MM.1S (cell line): Measurements from ENCODE around the gene ESCO1.

Source experiments
- CTCF ChIP-seq: fragments of 300-600 bp; sonication (generic); IDR thresholded peaks from 2 replicates; pipeline ENCODE4 v1.5.1; 2016; ENCODE audit warnings: antibody characterized with exemption, low read length, mixed read lengths
- EZH2 ChIP-seq: fragments of 300-600 bp; sonication (generic); optimal IDR thresholded peaks from 2 replicates; pipeline ENCODE3; 2017; ENCODE audit warnings: low read depth, mild to moderate bottlenecking, antibody characterized with exemption, low read length, mixed read lengths
- EZH2phosphoT487 ChIP-seq: fragments of 300-600 bp; sonication (generic); IDR thresholded peaks from 2 replicates; pipeline ENCODE4 v1.6.1; 2018; ENCODE audit warnings: antibody characterized with exemption, low read length

- TF ChIP-seq CTCF: no peak
- TF ChIP-seq EZH2: no peak
- no peak for TF ChIP-seq EZH2phosphoT487
These were observed 34.2 kb upstream of the ESCO1 start for GRCh38 chr18:21634588-21635199.
